AG10803 (cell line): ENCODE measurements around the gene SORT1.

Experiments used
- DNase-seq: peaks from one replicate; pipeline ENCODE4 v3.0.0; 2010; ENCODE audit warnings: low read depth
- H3K4me3 ChIP-seq: 2 replicates; pipeline ENCODE4 v1.5.1; 2011; ENCODE audit warnings: mild to moderate bottlenecking, low read length, control low read depth
- TF ChIP-seq, protein P1 (sequence below): conservative IDR thresholded peaks from 2 replicates; pipeline ENCODE4 v1.5.1; 2011; ENCODE audit warnings: mild to moderate bottlenecking, low read length, control low read depth, inconsistent platforms

Gene SORT1

DNA sequence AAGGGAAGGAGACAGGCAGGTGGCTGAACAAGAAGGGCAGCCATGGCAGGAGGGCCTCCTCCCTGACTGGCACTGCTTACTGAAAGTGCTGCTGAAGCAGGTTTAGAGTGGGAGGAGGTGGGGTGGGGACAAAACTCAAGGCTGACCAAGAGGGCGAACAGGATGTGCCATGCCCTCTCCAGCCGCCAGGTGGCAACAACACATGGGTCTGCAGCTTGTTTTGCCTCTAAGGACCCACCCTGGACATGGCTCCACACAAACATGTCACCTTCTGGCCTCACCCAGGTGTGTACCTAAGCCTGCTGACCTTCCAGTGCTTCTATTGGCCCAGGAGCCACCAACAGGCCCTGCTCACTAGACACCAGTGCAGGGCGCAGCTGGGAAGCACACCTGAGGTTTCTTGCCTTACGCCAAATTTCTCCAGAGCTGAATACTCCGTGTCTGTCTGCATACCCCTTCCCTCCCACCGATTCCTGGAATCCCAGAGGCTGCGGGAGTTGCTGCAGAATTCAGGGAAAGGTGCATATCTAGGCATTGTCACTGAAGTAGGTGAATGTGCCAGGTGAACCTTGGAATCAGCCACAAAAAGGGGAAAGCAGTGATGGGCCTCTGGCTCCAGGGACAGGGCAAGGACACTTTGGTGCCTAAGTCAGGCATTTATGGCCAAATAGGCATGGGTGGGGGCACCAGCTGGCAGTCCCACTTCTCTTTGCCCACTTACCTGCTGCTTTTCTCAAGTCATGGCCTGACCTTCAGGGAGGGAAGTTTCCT, 120.1 kb downstream of the SORT1 start:
- no peak overlapping the region for H3K4me3 ChIP-seq

DNA sequence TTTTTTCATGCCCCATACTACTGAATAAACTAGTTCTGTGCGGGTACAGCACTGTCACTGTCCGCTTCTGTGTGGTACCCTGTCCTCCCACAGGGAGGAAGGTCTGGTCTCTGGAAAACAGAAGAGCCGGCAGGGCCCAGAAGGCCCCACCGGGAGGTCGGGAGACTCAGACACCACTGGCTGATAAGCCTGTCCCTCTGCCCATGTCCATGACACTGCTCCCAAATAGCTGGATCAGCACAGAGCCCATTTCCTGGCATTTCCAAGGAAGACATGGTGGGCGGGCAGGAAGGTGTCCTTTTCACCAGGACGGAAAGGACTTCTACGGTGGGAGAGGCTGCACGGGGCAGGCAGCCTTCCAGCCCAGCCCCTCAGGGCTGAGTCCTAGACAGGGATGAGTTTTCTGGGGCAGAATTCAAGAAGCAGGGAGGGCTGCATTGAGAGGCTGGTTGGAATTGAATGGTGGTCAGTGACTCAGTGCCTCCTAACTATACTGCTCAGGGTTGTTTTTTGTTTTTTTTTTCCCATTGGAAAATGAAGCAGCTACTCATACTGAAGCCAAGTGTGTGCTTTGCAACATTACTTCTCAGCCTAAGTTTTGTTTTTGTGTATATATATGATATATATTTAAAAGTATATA, 121.9 kb downstream of the SORT1 start:
- DNase-seq = peak; percentile 32
- TF ChIP-seq, protein P1, sequence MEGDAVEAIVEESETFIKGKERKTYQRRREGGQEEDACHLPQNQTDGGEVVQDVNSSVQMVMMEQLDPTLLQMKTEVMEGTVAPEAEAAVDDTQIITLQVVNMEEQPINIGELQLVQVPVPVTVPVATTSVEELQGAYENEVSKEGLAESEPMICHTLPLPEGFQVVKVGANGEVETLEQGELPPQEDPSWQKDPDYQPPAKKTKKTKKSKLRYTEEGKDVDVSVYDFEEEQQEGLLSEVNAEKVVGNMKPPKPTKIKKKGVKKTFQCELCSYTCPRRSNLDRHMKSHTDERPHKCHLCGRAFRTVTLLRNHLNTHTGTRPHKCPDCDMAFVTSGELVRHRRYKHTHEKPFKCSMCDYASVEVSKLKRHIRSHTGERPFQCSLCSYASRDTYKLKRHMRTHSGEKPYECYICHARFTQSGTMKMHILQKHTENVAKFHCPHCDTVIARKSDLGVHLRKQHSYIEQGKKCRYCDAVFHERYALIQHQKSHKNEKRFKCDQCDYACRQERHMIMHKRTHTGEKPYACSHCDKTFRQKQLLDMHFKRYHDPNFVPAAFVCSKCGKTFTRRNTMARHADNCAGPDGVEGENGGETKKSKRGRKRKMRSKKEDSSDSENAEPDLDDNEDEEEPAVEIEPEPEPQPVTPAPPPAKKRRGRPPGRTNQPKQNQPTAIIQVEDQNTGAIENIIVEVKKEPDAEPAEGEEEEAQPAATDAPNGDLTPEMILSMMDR = no peak

More for the DNA sequence above, 120.1 kb downstream of the SORT1 start:
- DNase-seq = peak; percentile 62
- TF ChIP-seq, protein P1 = peak; percentile 89

DNA sequence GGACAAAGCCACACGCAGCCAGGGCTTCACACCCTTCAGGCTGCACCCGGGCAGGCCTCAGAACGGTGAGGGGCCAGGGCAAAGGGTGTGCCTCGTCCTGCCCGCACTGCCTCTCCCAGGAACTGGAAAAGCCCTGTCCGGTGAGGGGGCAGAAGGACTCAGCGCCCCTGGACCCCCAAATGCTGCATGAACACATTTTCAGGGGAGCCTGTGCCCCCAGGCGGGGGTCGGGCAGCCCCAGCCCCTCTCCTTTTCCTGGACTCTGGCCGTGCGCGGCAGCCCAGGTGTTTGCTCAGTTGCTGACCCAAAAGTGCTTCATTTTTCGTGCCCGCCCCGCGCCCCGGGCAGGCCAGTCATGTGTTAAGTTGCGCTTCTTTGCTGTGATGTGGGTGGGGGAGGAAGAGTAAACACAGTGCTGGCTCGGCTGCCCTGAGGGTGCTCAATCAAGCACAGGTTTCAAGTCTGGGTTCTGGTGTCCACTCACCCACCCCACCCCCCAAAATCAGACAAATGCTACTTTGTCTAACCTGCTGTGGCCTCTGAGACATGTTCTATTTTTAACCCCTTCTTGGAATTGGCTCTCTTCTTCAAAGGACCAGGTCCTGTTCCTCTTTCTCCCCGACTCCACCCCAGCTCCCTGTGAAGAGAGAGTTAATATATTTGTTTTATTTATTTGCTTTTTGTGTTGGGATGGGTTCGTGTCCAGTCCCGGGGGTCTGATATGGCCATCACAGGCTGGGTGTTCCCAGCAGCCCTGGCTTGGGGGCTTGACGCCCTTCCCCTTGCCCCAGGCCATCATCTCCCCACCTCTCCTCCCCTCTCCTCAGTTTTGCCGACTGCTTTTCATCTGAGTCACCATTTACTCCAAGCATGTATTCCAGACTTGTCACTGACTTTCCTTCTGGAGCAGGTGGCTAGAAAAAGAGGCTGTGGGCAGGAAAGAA, 122.9 kb downstream of the SORT1 start:
- no peak overlapping the region for H3K4me3 ChIP-seq
- DNase-seq = peak; percentile 58
- TF ChIP-seq, protein P1 = no peak

More for the DNA sequence above, 121.9 kb downstream of the SORT1 start:
- no peak overlapping the region for H3K4me3 ChIP-seq

DNA sequence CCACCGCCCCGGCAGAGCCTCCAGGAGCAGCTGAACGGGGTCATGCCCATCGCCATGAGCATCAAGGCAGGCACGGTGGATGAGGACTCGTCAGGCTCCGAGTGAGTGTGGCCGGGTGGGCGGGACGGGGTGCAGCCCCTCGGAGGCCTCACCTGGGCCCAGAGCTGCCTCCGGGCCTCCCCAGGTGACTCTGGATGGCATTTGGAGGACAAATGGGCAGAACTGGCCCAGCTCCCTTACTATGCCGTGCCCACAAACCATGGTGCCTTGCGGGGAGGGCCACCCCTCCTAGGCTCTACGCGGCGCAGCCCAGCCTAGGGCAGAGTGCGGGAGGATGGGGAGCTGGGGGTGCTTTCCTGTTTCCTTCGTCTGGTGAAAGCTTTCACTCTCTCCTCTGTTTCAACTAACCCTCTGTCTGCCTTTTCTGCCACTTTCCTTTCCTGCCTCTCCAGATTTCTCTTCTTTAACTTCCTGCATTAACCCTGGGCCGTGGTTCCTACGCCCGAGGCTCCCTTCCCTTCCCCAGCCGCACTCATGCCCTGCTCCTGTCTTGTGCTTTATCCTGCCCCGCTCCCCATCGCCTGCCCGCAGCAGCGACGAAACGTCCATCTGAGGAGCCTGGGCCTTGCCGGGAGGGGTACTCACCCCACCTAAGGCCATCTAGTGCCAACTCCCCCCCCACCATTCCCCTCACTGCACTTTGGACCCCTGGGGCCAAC, 124.0 kb downstream of the SORT1 start:
- DNase-seq = no peak
- TF ChIP-seq, protein P1 = no peak
- no peak overlapping the region for H3K4me3 ChIP-seq

DNA sequence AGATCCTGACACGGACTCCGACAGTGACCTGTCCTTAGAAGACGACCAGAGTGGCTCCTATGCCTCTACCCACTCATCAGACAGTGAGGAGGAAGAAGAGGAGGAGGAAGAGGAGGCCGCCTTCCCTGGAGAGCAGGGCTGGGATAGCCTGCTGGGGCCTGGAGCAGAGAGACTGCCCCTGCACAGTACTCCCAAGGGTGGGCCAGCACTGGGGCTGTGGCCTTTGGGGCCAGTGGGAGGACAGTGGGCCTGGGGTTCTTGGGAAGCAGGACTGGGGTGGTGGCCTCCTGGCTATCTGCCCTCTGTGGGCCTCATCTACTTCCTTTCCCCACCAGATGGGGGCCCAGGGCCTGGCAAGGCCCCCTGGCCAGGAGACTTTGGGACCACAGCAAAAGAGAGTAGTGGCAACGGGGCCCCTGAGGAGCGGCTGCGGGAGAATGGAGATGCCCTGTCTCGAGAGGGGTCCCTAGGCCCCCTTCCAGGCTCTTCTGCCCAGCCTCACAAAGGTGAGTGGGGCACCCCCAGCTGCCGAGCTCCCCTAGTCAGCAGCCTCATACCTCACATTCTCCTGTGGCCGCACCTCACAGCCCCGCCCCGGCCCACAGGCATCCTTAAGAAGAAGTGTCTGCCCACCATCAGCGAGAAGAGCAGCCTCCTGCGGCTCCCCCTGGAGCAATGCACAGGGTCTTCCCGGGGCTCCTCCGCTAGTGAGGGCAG, 124.7 kb downstream of the SORT1 start:
- TF ChIP-seq, protein P1 = no peak
- no peak for DNase-seq

DNA sequence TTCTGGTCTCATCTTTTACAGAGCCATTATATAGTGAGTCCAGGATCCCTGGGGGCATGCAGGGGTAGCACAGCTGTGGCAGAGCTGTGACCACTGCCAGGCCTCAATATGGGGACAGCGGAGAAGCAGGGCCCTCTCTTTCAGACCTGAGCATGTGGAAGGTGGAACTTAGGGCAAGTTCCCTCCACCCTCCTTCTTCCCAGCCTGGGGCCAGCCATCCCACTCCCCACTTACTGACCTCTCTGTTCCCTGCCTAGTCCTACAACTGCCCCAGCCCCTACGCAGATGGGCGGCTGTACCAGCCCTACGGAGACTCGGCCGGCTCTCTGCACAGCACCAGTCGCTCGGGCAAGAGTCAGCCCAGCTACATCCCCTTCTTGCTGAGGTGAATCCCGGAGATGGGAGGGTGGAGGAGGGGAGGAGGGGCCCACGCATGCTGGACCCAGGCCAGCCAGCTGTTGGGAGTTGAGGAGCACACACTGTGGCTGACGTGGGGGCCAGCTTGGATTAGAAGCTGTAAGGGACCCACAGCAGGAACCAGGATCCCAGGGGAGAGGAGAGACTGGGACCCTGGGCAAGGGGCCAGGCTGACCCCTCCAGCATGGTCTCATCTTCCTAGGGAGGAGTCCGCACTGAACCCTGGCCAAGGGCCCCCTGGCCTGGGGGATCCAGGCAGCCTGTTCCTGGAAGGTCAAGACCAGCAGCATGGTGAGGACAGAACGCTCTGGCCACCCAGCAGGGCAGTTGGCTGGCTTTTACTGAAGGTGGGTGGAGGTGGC, 125.5 kb downstream of the SORT1 start:
- TF ChIP-seq, protein P1 = no peak
- no peak overlapping the region for H3K4me3 ChIP-seq
- DNase-seq = no peak

More for the DNA sequence above, 124.7 kb downstream of the SORT1 start:
- no peak overlapping the region for H3K4me3 ChIP-seq
